IPS-15b (cell line): ENCODE data around the gene GRIK4.

Source experiments
- H3K27me3 ChIP-seq: one replicate; pipeline ENCODE4 v1.6.1; 2013; ENCODE audit warnings: low read length; ENCODE audit not compliant: control insufficient read depth, insufficient read depth
- H3K36me3 ChIP-seq: one replicate; pipeline ENCODE4 v1.6.1; 2013; ENCODE audit warnings: low read length; ENCODE audit not compliant: control insufficient read depth, insufficient read depth
- H3K4me1 ChIP-seq: one replicate; pipeline ENCODE4 v1.6.1; 2013; ENCODE audit warnings: mild to moderate bottlenecking, low read length; ENCODE audit not compliant: control insufficient read depth, insufficient read depth
- H3K4me3 ChIP-seq: one replicate; pipeline ENCODE4 v1.5.1; 2013; ENCODE audit warnings: low read depth, low read length
- H3K9ac ChIP-seq: one replicate; pipeline ENCODE4 v1.6.1; 2013; ENCODE audit warnings: low read depth, mild to moderate bottlenecking, low read length
- H3K9me3 ChIP-seq: one replicate; pipeline ENCODE4 v1.6.1; 2013; ENCODE audit warnings: mild to moderate bottlenecking, low read length; ENCODE audit not compliant: control insufficient read depth, insufficient read depth

Gene GRIK4

DNA sequence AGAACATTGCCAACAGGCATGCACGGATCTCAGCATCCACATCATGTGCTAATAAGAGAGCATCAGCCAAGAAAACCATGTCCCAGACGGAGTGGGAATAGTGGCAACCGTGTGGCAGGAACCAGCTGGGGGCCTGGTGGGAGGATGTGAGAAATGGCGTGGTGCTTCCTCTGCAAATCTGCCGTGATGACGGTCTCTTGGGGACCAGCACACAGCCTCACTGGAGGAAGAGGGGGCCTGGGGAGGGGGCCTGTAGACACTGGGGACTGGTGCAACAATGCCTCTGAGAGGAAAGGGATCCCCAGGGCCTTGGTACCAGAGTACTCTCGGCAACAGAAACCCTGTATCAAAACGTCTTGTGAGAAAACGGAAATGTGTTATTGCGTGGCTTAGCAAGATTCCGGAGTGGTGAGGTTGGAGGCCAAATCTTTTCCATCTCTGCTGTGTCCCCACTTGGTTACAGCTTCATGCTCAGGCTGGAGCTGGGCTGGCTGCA, 358.0 kb downstream of the GRIK4 start:
- Histone ChIP-seq H3K27me3 (peaks cover 2% of the 10 kb centered on the region), H3K9me3 (no peaks in the 10 kb centered on the region), H3K36me3 (no peaks in the 10 kb centered on the region), H3K9ac (no peak overlapping the region), H3K4me1 (peaks cover 11% of the 10 kb centered on the region), H3K4me3 (no peak overlapping the region)

DNA sequence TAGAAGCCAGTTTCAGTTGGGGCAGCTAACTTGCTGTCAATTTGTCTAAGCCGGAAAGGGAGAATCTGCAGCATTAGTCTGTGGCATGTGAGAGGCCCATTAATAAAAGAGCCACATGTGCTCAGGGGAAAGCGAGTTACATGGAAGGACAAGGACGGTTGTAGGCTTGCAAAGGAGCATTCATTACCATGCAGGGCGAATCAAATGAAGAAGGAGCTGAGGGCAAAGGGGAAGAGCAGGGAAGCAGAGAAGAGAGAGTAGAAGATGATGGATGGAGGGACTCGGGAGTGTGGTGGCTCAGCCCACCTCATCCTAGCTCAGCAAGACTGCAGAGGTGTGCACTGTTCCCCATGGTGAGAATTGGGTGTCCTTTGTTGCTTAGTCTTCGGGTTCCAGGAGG, 359.6 kb downstream of the GRIK4 start:
- no peak overlapping the region for H3K9ac ChIP-seq
- H3K36me3 ChIP-seq = peaks cover 2% of the 10 kb centered on the region
- H3K9me3 ChIP-seq = no peaks in the 10 kb centered on the region
- peaks cover 2% of the 10 kb centered on the region for H3K27me3 ChIP-seq
- peaks cover 11% of the 10 kb centered on the region for H3K4me1 ChIP-seq
- no peak overlapping the region for H3K4me3 ChIP-seq

DNA sequence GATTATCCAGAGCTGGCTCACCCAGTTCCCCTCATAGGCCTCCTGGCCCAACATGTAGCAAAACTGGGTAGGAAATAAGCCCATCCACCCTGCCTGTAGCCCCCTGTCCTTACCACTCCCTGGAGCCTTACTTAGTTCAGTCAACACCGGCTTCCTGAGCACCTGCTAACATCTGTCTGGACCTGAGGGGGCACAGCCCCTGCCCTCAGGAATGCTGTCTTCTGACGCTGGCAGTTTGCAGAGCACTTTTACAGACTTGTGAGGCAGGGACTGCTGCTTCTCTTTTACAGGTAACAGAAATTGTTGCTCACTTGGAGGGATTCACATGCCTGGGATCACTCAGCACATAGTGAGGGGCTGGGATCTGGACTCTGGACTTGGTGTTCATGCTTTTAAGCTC, 360.4 kb downstream of the GRIK4 start:
- peaks cover 2% of the 10 kb centered on the region for H3K27me3 ChIP-seq

DNA sequence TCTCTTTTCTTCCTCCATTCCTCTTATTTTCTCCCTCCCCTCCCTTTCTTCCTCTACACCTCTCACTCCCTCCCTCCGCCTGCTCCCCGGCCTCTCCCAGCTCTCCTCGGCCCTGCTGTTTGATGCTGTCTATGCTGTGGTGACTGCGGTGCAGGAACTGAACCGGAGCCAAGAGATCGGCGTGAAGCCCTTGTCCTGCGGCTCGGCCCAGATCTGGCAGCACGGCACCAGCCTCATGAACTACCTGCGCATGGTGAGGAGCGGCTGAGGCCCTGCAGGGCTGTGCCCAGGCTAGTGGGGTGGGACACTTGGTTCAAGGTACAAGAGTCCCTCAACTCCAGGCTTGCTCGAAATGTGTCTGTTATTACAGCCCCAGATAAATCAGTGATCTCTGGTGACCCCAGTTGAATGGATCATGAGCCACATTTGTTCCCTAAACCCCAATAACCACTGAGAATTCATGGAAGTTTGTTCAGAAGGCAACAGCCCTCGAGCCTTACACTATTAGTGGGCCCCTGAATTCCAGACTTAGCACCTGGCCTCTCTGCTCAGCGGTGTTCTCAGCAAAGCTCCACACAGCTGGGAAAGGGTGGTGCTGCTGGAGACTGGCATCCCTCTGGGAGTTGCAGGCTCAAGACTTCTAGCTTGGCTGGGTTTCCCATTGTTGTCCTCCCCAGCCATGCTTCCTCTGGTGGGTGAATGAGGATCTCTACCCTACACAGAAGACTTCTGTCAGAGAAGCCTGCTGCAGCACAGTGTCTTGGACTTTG, 362.6 kb downstream of the GRIK4 start:
- no peaks in the 10 kb centered on the region for H3K4me1 ChIP-seq
- H3K9me3 ChIP-seq = no peaks in the 10 kb centered on the region
- H3K36me3 ChIP-seq = peaks cover 4% of the 10 kb centered on the region
- no peak overlapping the region for H3K4me3 ChIP-seq
- no peaks in the 10 kb centered on the region for H3K27me3 ChIP-seq
- H3K9ac ChIP-seq = no peak overlapping the region

More for the DNA sequence above, 360.4 kb downstream of the GRIK4 start:
- H3K9ac ChIP-seq = no peak overlapping the region
- H3K4me1 ChIP-seq = peaks cover 10% of the 10 kb centered on the region
- no peak overlapping the region for H3K4me3 ChIP-seq
- H3K36me3 ChIP-seq = peaks cover 4% of the 10 kb centered on the region
- H3K9me3 ChIP-seq = no peaks in the 10 kb centered on the region

DNA sequence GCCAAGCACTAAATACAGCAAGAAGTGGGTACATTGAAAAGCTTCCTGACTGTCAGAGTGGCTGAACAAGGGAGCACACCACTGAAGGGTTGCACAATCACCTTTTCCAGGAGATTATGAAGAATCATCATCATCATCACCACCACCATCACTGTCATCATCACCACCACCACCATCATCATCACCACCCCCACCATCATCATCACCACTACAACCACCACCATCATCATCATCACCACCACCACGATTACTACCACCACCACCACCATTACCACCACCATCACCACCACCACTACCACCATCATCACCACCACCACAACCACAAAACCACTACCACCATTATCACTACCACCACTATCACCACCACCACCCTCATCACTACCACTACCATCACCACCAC, 364.4 kb downstream of the GRIK4 start:
- Histone ChIP-seq H3K4me1 (no peaks in the 10 kb centered on the region), H3K36me3 (peaks cover 4% of the 10 kb centered on the region), H3K9me3 (no peaks in the 10 kb centered on the region), H3K9ac (no peak overlapping the region), H3K27me3 (no peaks in the 10 kb centered on the region), H3K4me3 (no peak overlapping the region)

DNA sequence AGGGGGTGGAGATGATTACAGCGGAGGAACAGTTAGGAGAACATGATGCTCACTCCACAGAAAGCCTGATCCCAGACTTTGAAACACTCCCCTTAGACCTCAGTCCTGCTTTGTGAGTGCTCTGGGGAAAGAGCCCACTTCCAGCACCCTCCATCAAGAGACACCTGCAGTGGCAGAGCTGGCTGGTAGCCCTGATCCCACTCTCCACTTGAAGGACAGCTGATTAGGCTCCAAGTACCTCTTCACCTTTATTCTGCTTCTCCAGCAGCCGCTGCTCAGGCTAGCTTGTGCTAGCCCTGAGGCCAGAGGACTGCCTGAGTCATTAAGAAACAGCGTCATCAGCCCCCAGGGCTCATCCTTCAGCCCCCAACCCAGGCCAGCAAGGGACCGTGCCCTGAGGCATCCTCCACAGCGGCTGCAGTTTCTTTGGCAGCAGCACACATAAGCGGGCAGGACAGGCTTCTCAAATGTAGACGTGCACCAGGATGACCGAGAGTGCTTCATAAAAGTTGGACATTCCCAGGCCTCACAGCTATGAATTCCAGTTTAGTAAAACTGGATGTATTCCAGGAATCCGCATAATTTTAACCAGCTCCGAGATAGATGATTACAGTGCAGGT, 366.3 kb downstream of the GRIK4 start:
- Histone ChIP-seq H3K9me3 (no peaks in the 10 kb centered on the region), H3K4me1 (no peaks in the 10 kb centered on the region), H3K27me3 (no peaks in the 10 kb centered on the region), H3K4me3 (no peak overlapping the region), H3K36me3 (peaks cover 4% of the 10 kb centered on the region), H3K9ac (no peak overlapping the region)

DNA sequence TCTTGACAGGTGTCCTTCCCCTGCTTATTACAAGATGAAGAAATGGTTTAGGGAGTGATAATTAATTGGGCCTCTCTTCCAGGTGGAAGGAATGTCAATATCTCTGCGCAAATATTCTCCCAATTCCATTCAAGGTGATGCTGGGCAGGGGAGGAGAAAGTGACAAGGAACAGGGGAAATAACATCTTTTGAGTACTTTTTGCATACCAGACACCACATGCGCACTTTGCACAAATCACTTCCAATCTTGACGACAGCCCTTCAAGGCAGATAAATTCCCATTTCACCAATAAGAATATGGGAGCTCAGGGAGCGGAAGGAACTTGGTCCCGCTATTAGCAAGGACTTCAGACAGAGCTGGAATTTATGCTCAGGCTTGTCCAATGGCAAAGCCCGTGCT, 367.2 kb downstream of the GRIK4 start:
- Histone ChIP-seq H3K9me3 (no peaks in the 10 kb centered on the region), H3K4me1 (no peaks in the 10 kb centered on the region), H3K36me3 (peaks cover 4% of the 10 kb centered on the region), H3K4me3 (no peak overlapping the region), H3K27me3 (no peaks in the 10 kb centered on the region), H3K9ac (no peak overlapping the region)

DNA sequence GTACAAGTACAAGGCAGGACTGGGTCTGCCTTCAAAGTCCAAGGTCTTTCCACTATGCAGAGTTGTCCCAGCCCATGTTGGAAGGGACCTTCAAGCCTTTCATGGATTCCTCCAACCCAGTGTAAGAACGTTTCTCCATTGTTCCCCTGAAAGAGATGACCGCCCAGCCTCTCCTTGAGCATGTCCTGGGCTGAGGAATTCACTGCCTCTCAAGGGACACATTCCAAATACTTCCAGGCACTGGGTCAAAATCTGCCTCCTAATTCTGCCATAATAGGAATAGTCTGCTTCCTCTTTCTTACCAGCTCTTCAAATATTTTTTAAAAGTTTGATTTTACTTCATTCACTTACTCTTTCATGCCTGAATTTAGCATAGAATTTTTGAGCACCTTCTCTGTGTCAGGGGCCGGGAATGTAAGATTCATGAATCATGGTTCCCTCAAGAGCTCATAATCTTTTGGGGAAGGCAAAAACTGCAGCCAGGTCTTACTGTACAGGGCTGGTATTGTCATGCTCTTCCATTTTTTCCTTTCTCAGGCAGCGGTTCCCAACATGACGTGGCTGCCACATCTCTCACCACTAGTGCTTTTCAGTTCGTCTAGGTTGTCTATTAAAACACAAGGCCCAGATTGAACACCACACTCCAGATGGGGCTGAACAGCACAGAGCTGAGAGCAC, 369.1 kb downstream of the GRIK4 start:
- no peak overlapping the region for H3K9ac ChIP-seq
- H3K4me1 ChIP-seq = no peaks in the 10 kb centered on the region
- no peaks in the 10 kb centered on the region for H3K9me3 ChIP-seq
- H3K27me3 ChIP-seq = no peaks in the 10 kb centered on the region
- H3K4me3 ChIP-seq = no peak overlapping the region
- peaks cover 4% of the 10 kb centered on the region for H3K36me3 ChIP-seq

DNA sequence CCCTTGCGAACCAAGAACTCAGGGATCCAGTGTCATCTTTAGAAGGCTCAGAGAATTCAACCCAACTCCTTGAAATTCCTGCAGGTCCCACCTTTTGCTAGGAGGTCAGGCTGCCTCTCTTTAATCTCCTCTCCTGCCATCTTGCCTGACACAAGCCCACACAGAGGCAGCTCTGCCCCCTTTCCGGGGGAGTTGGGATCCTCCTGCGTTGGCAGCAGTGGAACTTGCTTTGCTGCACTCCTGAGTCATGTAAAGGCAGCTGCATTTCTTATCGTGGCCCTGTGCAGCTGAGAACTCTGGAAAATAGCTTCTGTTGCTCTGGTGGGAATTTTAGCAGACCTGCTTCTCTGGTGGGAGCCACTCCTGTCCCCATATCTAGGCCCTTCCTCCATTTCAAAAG, 370.0 kb downstream of the GRIK4 start:
- Histone ChIP-seq H3K4me1 (no peaks in the 10 kb centered on the region), H3K36me3 (no peaks in the 10 kb centered on the region), H3K9me3 (no peaks in the 10 kb centered on the region), H3K4me3 (no peak overlapping the region), H3K27me3 (no peaks in the 10 kb centered on the region), H3K9ac (no peak overlapping the region)

DNA sequence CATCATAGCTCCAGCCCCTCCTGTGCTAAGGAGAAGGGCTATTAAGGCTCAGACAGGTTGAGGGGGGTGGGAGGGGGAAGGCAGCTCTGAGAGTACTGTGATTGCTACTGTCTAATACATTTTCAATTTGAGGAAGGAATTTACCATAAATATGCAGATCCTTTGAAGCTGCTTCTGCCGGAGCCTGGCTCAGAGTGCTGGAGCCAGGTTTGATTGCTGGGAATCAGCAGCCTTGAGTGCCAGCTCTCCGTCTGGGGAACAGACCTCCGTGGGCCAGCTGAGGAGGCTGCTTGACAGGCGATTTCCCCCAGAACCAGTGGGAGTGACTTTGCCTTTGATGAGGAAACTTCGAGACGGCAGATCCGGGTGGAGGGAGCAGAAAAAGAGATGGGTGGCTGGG, 370.6 kb downstream of the GRIK4 start:
- Histone ChIP-seq H3K27me3 (no peaks in the 10 kb centered on the region), H3K9ac (no peak overlapping the region)

DNA sequence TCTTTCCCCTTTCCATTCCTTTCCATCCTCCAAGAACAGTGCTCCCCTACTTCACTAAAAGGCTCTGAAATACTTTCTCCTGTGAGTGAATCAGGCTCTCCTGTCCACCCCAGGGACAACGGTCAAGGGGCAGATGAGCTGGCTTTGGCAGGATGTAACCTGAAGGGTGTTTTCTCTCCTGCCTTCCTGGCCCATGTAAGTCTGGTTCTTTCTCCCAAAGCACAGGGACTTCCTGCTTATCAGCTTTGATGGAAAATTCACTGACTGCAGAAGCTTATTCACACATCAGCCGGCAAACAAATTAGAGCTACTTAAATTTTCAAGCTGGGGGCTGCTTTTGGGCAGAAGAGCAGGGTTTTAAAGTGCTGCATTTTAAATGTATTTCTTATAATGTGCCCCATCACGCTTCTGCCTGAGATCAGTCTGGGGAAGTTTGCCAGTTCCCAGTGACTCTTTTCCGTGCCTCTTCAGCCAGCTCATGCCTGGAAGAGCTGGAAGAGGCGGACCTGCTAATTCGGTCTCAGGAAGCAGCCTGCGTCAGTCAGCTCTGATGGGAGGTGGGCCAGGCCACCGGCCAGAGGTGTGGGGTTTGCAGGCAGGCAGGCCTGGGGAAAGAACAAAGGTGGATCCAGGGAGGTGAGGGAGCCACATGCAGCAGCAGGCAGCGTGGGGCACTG, 372.0 kb downstream of the GRIK4 start:
- H3K27me3 ChIP-seq = no peaks in the 10 kb centered on the region
- H3K9ac ChIP-seq = no peak overlapping the region
- H3K36me3 ChIP-seq = no peaks in the 10 kb centered on the region
- H3K9me3 ChIP-seq = no peaks in the 10 kb centered on the region
- no peaks in the 10 kb centered on the region for H3K4me1 ChIP-seq
- H3K4me3 ChIP-seq = no peak overlapping the region

More for the DNA sequence above, 370.6 kb downstream of the GRIK4 start:
- Histone ChIP-seq H3K36me3 (no peaks in the 10 kb centered on the region), H3K4me1 (no peaks in the 10 kb centered on the region), H3K4me3 (no peak overlapping the region), H3K9me3 (no peaks in the 10 kb centered on the region)
